HG03066 (cell line): ENCODE data around the gene PARL.

Experiments used
- ATAC-seq: cut with Tn5 transposase; IDR thresholded peaks from one replicate; pipeline ENCODE4 v1.9.1; 2021; ENCODE audit warnings: low read depth; ENCODE audit not compliant: unreplicated experiment

The PARL gene, protein sequence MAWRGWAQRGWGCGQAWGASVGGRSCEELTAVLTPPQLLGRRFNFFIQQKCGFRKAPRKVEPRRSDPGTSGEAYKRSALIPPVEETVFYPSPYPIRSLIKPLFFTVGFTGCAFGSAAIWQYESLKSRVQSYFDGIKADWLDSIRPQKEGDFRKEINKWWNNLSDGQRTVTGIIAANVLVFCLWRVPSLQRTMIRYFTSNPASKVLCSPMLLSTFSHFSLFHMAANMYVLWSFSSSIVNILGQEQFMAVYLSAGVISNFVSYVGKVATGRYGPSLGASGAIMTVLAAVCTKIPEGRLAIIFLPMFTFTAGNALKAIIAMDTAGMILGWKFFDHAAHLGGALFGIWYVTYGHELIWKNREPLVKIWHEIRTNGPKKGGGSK

DNA sequence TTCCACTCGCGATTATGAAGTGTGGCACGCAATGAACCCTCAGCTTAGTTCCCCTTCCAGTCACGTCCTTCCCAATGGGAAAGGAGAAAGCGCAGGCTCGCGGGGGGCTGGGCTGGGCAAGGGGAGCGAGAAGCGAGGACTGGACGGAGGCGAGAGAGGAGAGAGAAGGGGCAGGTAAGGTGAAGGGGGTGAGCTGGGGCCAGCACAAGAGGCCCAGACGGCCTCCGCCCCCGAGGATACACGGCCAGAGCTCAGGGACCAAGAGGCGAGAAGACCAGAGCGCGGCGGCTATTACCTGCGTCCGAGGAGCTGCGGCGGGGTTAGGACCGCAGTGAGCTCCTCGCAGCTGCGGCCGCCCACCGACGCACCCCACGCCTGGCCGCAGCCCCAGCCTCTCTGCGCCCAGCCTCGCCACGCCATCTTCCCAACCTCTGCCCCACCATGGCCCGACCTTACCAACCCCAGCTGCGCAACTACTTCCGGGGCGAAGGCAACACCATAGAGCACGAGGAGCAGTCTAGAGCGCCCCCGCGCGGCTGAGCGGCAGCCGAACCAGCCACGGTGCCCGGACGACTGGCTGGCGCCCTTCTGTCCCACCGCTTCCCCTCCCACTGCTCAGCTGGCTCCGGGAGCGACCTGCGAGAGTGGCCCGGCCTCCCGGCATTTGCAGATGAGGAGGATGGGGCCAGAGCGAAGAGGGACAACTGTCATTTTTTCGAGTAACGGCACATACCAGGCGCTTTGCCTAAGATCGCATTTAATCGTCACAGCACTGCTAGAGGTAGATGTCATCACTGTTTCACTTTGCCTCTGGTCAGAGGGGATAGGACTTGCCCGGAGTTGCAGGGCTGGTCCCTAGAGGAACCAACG, at the start of gene PARL:
TSS of gene PARL (minus strand) at position 454 of the 870 bp plus-strand sequence. CDS start at position 420, 34 bp downstream.
- peak; percentile 99 for ATAC-seq

DNA sequence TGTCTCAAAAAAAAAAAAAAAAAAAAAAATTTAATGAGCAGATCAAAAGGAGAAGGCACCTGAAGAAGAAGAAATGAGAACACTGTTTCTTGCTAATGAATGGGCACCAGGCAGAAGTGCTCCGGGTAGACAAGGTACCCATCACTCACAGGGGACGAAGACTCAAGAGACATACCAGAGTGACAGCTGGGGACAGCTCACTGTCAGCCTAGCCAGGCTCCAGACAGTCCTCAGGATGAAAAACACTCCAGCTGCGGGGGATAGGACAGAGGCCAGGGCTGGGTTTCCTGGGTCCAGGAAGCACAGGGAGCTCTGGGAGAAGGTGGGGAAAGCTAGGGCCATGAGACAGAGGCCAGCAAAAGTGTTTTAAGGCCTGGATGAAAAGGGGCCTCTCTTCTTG, 48.5 kb upstream of the PARL start:
- ATAC-seq: no peak

DNA sequence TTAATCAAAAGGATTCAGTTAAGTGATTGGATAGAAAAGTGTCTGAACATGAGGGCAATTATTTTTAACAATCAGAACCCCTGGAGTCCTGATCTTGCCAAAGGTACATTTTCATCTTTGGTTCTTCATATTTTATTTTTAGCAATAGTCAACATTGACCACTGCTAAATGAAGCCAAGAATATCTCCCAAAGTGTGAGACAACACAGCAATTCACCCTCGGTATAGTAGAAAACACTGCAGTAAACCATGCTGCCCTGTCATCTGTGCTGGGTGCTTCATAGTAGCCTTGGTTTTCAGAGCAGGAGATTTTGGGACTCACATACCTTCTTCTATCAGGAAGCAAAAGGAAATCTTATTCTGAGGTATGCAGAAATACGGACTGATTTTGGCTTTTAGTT, 47.2 kb upstream of the PARL start:
- no peak for ATAC-seq

DNA sequence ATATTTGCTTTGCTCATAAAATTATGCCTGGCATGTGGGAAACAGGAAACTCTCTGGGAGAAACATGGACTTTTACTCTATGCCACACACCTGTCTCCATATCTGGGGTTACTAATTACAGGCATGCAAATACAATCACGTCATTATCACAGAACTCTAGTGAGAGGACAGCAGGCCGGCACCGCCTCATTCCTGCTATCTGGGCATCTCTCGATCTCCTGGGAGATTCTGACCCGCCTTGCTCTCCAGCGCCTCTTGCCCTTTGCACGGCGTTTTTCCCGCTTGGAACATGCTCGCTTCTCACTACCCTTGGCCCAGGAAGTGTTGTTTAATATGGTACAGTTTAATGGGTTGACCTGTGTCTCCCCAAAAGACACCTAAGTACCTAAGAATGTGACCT, 45.4 kb upstream of the PARL start:
- no peak for ATAC-seq

DNA sequence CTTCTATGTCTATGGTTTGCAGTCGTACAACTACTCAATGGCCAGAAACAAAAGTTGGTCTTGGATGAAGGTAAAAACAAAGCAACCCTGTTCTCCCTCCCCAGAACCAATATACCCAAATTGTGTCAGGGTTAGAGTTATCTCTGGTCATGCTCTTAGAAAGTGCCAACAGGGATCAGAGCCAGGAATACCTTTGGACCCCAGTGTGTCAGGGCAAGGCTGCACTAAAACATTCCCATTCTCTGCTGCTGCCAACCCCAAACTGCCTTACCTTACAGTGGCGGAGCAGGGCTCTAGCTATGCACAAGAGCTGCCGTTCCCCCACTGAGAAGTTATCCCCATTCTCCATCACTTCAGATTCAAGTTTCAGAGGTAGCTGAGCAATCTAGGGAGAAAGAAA, 42.4 kb upstream of the PARL start:
- ATAC-seq: no peak

DNA sequence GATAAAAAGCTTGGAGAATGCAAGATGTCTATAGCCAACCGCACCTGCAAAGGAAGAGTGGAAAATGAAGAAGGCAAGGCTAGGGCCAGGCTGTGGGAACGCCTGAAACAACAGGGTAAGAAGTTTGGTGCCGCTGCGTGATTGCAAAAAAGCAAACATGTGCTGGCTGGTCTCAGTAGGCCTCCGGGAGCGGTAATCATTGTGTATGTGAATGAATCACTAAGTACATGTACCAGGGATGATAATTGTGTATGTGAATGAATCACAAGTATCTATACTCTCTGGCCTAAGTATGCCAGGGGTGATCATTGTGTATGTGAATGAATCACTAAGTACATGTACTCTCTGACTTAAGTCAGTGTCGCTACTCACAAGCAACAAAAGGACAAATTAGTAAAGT, 40.3 kb upstream of the PARL start:
- no peak for ATAC-seq

DNA sequence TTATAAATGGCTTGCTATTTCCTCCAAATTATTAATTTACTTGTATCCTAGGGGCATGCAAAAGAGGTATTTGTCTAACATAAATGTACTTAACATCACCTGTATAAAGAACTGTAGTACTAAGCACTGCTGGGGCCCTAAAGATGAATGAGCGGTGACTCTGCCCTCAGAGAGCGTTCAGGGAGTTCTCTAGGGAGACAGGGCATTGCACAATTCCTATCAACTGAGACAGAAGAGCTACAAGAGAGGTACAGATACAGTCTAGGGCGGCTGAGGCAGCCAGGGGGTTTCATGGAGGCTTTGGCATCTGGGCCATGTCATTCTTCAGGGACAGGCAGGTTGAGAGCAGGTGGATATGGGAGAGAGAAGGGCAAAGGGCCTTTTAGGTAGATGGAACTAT, 39.9 kb upstream of the PARL start:
- no peak for ATAC-seq

DNA sequence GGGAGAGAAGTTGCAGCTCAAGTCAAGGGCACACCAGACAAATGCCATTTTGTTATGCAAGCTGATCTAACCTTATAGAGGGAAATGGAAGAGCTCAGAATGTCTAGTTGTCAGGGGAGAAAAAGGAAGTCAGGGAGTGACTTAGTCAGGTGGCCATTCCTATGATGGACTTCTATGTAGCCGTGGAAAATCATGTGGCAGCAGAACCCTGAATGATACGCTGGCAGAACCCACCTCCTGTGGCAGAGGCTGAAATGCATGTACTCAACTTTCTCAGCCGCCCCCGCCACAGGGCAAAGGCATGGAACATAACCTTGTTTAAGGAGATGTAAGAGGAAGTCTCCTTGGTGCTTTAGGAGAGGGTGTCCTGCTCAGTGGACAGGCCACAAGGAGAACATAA, 37.7 kb upstream of the PARL start:
- ATAC-seq: no peak

DNA sequence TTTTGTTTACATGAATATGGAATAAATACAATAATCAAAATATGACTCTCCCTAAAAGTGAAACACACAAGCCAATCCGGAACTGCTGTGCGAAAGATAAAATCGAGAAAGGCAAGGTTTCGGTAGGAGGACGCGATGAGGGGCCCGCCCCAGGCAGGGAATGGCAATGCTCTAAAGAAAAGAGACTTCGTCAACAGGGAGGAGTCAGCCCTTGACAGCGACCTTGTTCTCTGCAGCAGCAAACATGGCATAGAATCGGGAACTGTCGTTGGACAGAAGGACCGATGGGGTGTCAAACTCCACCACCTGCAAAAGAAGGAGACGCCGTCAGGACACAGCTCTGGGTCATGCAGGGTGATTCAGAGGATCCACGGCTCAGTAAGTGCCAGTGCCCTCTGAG, 36.4 kb upstream of the PARL start:
- ATAC-seq: no peak

DNA sequence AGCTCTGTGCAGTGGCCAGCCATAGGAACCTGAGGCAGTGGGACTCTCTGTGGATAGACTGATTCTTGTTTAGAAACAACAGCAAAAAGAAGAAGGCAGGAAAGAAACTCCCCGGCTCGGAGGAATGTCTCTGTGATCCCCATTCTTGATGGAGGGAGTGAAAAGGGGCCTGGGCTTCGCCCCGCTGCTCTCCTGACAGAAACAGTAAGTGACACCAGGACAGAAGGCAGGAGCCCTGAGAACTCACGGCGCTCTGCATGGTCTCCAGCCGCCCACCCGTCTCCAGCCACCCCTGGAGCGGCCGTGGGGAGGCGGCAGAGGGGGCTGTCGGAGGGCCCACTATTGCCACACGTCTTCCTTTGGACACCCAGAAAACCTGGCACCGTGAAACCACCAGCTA, 35.7 kb upstream of the PARL start:
- no peak for ATAC-seq

DNA sequence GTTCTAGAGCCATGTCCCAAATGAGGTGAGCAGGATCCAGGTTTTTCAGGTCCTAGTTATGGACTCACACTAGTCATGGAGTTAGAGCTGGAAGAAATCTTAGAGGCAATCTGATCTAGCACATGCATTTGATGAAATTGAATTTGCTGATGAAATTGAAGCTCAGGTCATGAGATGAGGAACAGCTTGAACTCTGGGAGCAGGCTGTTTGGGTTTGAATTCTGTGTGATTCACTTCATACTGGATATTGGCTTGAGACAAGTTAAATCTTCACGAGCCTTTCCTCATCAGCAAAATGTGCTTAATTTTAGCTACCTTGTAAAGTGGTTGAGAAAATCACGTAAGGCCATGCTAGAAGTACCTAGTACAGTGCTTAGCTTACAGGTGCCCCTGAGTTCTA, 33.5 kb upstream of the PARL start:
- ATAC-seq: no peak

DNA sequence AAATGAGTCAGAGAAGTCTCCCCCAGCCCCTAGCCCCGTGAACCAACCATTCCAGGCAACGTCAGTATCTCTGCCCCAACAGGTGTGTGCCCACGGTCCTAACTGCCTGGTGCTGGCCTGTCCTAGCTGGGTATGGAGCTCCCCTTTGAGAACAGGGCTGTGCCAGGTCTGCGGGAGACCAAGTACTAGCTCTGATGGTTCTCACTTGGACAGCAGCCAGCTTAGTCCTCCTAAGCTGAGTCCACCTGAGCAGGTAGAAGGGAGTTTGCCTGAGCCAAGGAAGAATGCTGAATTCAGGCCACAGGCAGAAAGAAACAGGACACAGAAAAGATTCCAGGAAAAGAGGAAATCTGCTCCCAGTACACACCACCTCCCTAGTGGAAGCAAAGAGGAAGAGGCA, 33.1 kb upstream of the PARL start:
- no peak for ATAC-seq

DNA sequence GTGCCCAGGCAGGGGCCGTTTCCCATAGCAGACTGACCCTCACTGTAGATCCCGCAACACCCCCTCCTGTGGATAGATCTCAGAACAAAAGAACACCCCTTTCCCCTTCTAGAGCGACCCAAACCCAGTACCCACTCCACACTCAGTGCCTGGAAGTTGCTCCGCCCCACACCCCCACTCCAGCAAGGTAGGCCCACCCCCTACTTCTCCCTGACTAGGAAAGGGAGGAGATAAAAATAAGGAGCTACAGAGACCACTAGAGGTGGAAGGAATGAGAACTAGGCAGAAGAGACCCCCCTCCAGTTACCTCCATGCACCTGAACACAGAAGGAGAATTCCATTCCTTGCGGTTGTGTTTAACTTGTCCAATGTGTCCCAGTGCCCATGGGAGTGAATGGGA, 30.2 kb upstream of the PARL start:
- ATAC-seq: no peak

DNA sequence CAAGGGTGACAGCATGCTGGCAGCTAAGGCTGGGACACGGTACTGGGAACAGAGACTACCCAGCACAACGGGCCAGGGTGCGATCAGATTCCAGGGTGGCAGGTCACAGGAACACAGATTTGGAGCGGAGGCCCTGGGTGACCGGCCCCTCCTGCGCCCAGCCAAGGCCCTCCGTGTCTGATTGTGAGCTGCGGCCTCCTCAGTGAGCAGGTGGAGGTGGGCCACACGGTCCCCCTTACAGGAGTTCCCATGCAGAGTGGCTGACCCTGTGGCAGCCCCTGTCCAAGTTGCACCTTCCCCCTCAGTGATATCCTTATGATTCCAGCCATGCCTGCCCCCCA, 28.9 kb upstream of the PARL start:
- no peak for ATAC-seq

DNA sequence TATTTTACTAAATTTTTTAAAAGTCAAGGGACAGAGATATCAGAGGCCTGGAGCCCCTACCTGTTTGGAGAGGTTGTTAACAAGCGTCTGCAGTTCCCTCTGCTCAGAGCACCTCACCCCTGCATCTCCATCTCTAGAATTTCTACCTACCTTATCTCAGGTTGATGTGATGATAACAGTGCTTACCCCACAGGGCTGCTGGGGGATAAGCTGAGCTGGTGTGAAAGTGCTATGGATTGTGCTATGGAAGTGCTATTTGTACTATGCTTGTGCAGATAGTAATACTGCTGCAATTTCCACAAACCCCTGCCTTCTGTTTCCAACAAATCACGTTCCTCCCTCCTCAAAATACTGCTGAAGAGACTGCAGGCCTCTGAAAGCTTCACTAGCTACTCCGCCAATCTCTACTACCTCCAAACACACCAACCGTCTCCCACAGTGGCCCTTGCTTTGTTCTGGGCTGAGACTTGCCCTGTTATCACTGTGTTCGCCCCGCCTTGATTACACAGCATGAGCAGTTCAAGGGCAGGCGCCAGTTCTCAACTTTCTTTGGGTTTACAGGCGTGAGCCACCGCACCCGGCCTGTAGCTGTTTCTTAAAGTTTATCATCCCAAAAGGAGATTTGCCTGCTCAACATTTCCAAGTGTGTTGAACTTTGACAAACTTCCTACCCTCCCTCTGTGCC, 28.4 kb upstream of the PARL start:
- no peak for ATAC-seq

DNA sequence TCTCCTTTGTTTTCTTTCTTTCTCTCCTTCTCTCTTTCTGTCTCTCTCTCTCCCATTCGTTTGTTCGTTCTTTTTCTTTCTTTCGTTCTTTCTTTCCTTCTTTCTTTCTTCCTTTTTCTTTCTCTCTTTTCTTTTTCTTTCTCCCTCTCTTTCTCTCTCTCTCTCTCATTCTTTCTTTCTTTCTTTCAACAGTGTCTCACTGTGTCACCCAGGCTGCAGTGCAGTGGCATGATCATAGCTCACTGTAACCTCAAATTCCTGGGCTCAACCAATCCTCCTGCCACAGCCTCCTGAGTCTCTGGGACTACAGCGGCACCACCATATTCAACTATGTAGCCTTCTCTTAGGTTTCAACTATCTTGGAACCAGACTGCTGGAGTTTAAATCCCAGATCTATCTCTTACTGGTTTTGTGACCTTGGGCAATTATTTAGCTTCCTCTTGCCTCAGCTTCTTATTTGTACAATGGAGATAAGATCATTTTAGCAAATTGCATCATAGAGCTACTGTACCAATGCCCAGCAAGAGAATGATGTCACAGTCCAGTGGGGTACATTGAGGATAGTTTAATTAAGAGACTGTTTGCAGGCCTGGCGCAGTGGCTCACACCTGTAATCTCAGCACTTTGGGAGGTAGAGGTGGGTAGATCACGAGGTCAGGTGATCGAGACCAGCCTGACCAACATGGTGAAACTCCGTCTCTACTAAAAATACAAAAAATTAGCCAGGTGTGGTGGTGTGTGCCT, 27.3 kb upstream of the PARL start:
- no peak for ATAC-seq

DNA sequence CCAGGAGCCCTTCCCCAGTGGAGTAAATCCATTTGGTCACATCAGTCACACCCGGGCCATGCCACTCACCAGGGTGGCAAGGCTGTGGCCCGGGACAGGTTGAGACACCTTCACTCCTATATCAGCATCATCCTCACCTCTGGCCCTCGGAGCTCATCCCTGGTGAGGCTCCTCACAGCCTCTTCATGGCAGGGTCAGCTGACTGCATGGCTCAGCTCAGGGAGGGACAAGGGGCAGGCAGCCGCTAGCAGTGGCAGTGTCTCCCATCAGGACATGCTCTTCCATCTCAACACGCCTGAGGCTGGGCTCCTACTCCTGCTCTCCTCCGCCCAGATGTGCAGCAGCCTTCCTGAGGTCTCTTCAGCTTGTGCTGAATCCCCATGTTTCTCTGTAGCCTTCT, 26.4 kb upstream of the PARL start:
- no peak for ATAC-seq

DNA sequence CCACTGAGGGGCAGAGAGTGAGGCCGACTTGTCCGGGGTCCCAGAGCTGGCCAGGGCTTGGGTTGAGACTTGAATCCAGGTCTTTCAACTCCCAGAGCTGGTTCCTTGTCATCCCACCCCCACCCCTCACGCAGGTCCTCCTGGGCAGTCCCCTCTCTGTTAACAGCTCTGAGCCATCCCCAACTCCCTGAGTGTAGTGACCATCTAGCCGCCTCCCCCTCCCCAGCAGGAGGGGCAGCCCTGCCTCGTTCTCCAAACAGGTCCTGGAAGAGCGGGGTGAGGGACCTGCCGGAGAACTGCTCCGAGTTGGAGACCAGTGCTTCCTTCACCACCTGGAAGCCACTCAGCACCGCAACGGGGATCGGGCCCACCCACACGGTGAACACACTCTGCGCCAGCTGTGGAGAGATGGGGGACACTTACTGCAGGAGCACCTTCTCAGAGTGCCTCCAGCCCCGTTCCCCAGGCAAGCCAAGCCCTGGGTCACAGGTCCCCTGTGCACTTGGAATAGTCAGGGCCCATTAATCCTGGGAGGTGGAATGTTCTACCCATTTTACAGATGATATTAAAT, 24.4 kb upstream of the PARL start:
- no peak for ATAC-seq

DNA sequence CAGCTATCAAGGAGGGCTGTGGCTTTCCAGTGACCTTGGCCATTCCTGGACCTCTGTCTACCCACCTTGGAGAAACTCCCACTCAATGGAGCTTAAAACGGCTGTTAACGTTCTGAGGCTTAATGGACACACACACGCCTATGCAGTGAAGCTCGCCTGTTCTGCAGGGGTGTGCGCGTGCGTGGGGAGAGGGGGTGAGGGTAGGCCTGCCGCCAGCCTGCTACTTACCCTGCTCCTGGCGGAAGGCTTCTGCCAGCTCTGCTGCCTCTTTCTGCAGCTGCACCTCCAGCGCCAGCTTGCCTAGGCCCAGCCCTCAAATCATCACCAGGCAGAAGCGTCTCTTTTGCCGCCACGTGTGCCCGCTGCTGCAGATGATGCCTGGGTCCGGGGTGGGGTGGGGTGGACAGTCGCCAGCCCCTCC, 23.2 kb upstream of the PARL start:
- ATAC-seq: no peak

DNA sequence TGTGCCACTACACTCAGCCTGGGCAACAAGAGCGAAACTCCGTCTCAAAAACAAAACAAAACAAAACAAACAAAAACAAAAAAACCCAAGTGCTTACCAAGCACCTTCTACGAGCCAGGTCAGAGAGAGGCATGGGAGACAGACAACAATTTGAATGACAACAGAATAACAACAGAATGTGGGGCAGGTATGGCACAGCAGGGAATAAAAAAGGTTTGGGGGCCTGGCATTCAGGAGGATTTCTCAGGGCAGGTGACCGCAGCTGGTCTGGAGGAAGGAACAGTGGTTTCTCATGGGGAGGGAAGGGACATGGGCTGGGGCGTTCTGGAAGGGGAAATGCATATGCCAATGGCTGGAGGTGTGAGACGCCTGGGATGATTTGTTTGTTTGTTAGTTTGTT, 22.5 kb upstream of the PARL start:
- ATAC-seq: no peak
